LNCaP clone FGC (cell line): ENCODE data around the gene TBX3.

Source experiments
- DNase-seq: peaks from one replicate; pipeline ENCODE4 v3.0.0-alpha.2; 2011; ENCODE audit warnings: low read depth
- H3K4me3 ChIP-seq: 2 replicates; pipeline ENCODE4 v1.5.1; 2011; ENCODE audit warnings: mild to moderate bottlenecking, low read depth, low read length, control low read depth
- TF ChIP-seq, protein P1 (sequence below): IDR thresholded peaks from 2 replicates; pipeline ENCODE4 v1.5.1; 2012; ENCODE audit warnings: mild to moderate bottlenecking; ENCODE audit not compliant: control insufficient read depth, insufficient read depth; ENCODE audit errors: extremely low read depth

Gene TBX3

DNA sequence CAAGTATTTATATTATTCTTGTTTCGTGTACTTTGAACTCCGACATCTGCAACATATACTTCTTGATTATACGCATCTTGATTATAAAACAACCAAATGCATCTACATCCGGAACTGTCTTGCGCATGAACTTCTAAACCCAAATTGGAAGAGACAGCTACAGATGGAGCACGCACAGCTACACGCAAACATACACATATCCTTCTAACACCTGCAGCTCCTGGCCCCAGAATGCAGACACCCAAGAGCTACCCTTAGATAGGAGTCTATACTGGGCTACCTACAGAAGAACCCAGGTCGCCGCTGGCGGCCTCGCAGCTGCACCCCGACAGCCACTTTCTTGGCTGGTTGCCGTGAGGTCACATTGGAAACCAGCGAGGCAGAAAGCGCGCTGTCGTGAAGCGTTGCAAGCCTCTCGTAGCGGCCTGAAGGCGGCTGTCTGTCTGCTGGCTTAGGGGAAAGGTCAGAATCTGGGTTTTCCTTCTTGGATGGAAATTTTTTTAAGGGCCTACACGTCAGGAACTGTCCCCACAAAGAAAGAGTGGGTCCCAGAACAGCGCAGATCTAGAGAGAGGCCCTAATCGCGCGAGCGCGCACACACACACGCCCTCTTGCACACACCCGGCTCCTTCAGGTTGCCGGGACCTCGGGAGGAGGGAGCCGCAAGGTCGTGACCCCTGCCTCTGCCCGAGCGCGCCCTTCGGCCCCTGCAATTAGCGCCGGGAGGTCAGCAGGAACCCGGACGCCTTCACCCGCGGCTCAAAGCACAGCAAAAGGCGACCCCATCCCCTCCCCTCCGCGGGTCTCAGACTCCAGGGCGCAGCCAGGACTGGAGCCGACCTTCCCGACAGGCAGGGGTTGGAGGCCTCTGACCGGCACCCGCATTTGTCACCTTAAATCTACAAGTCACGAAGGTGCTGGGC, 17.0 kb downstream of the TBX3 start:
- no peak for DNase-seq
- H3K4me3 ChIP-seq = no peak overlapping the region
- TF ChIP-seq, protein P1, sequence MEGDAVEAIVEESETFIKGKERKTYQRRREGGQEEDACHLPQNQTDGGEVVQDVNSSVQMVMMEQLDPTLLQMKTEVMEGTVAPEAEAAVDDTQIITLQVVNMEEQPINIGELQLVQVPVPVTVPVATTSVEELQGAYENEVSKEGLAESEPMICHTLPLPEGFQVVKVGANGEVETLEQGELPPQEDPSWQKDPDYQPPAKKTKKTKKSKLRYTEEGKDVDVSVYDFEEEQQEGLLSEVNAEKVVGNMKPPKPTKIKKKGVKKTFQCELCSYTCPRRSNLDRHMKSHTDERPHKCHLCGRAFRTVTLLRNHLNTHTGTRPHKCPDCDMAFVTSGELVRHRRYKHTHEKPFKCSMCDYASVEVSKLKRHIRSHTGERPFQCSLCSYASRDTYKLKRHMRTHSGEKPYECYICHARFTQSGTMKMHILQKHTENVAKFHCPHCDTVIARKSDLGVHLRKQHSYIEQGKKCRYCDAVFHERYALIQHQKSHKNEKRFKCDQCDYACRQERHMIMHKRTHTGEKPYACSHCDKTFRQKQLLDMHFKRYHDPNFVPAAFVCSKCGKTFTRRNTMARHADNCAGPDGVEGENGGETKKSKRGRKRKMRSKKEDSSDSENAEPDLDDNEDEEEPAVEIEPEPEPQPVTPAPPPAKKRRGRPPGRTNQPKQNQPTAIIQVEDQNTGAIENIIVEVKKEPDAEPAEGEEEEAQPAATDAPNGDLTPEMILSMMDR = no peak

DNA sequence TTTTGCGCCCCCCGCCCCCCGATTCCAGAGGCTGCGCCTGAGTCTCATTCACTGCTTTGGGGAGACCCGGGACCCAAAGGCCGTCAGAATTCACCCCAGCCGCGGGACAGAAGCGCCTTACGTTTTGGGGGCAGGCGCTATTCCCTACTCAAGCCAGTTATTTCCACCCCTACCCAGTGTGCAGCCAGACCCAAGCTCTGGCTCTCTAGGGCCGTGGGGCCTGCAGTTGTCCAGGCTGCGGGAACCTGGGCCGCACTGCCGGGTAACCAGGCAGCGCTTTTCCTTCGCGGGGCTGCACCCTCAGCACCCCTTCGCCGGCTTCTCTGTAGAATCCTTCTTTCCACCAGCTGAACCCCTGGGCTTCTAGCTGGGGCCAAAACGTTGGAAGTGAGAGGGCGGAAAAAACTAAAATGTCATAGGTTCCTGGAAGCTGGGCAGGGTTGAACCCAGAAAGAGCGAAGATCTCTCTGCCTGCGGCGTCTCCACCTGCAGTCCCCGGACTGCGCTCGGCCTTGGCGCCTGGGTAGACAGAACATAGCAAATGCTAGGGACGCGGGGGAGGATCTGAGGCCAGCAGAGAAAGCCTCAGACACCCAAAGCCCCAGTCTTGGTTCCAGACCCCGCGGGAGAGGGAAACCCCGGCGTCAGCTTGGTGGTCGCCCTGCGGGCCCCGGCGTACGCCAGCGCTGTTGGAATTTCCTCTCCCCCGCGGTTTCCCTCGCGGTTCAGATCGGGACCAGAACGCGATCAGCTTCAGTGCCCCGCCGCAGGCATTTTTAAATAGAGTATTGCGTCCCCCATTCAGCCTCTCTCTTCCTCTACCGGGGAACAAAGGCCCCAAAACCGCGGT, 18.3 kb downstream of the TBX3 start:
- TF ChIP-seq, protein P1 = no peak
- H3K4me3 ChIP-seq = no peak overlapping the region
- DNase-seq = no peak

DNA sequence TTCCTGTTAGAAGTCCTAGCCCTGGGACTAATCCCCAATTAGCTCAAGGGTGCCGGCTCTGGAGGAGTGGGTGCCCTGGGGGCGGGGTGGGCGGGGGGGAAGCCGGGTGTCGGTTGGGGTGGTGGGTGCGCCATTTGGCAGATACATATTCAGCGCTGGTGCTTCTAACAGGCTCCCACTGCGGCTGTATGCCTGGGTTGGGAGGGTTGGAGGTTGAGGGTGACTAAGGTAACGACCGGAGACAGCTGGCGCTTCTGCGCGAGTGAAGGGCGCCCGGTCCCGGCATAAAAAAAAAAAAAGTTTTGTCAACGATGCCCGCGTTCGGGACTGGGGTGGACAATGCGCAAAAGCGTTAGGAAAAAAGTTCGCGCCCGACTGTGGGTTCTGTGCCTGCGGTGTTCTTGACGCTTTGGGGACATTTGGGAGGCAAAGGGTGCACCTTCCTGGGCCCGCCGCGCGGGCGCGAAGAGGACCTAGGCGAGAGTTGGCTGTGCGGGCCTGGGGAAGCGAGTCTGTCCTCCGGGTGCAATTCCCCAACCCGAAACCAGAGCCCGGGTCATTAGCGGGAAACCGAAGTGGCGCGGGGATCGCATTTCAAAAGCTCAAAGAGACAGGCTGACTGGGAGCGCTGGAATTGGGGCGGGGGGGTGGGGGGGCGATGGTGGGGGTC, 19.2 kb downstream of the TBX3 start:
- no peak overlapping the region for H3K4me3 ChIP-seq
- DNase-seq = no peak
- TF ChIP-seq, protein P1 = no peak

DNA sequence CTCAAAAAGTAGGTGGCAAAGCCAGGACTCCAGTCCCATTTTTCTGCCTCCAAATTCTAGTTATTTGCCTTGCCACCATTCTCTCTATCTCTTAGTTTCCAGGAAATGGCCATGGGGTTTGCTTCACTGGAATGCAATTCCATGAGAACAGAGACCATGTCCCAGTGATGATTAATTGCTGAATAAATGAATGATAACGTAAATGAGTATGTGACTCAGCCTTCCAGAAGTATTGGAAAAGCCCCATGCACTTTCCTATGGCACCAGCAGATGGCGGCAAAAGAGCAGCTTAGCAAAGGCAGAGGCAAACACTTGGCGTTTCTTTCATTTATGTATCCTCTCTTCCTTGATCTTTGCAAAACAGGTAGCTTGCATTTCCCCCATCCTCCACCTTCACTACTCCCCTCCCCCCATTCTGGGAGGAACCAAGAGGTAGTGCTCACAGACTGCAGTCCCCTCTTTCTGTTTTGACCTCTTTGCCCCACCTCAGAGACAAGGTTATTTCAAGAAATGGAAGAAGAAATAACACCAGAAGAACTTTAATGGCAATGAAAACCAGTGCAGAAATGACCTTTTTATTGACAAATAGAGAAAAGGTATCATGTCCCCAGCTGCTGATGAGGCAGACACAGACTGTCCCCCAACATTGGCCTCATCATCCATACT, 21.3 kb downstream of the TBX3 start:
- no peak overlapping the region for H3K4me3 ChIP-seq
- peak; percentile 63 for DNase-seq
- TF ChIP-seq, protein P1 = peak; percentile 92

DNA sequence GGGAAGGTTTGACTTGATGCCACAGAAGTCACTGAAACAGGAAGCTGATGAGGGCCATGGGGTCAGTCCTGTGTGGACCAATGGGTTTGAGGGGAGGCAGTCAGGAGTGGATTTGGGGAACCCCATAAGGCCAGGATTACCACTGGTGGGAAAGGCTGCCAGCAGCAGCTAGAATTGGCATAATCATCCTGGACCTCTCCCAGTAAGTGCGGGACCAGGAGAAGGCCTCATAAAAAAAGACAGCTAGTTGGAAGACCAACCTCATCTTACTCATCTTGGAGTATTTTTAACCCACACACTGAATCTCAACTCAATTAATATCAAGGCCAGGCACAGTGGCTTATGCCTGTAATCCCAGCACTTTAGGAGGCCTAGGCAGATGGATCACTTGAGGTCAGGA, 22.7 kb downstream of the TBX3 start:
- TF ChIP-seq, protein P1 = no peak
- no peak for DNase-seq
- no peak overlapping the region for H3K4me3 ChIP-seq

DNA sequence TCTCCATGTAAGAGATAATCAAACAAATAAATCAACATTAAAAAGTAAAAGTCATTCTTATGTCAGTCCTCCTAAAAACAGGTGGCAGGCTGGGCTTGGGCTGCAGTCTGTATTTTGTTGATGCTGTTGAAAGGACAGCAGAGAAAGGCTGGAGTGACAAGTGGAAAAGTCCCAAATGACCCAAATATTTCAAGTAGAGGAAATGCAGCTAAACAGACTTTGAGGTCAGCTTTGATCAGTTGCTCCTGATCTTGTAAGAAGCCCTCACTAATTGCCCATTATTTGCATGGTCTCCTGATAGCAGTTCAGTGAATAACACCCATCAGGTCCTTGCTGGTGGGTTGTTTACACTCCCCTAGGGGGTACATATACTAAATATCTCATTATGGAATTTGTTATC, 24.9 kb downstream of the TBX3 start:
- no peak overlapping the region for H3K4me3 ChIP-seq
- no peak for DNase-seq
- TF ChIP-seq, protein P1 = no peak
